PFSK-1 (cell line): Measurements from ENCODE around the gene EXOC4.

Experiments
- FOXP2 ChIP-seq: optimal IDR thresholded peaks from 2 replicates; pipeline ENCODE3; 2011; ENCODE audit warnings: borderline replicate concordance, control low read depth, inconsistent platforms; ENCODE audit not compliant: insufficient read depth; ENCODE audit errors: extremely low read length, extremely low read depth
- POLR2AphosphoS5 ChIP-seq: IDR thresholded peaks from 2 replicates; pipeline ENCODE4 v1.6.1; 2012; ENCODE audit warnings: low read depth, mild to moderate bottlenecking, control low read depth, low read length, moderate library complexity
- SIN3A ChIP-seq: IDR thresholded peaks from 2 replicates; pipeline ENCODE4 v1.6.1; 2012; ENCODE audit warnings: mild to moderate bottlenecking, low read length, moderate library complexity, borderline replicate concordance; ENCODE audit not compliant: insufficient read depth
- TAF1 ChIP-seq: IDR thresholded peaks from 2 replicates; pipeline ENCODE4 v1.6.1; 2012; ENCODE audit warnings: low read length, control low read depth, borderline replicate concordance; ENCODE audit not compliant: insufficient read depth
- TF ChIP-seq, protein P1 (sequence below), 2 experiments: IDR thresholded peaks; 2 replicates each; pipeline versions ENCODE4 v1.6.1 to v1.8.0; 2011 to 2012; ENCODE audit warnings: low read depth in 2 of 2, low read length in 2 of 2, control low read depth in 1 of 2, inconsistent platforms in 1 of 2, mild to moderate bottlenecking in 1 of 2, moderate library complexity in 1 of 2; ENCODE audit not compliant: insufficient read depth in 1 of 2

The EXOC4 gene

DNA sequence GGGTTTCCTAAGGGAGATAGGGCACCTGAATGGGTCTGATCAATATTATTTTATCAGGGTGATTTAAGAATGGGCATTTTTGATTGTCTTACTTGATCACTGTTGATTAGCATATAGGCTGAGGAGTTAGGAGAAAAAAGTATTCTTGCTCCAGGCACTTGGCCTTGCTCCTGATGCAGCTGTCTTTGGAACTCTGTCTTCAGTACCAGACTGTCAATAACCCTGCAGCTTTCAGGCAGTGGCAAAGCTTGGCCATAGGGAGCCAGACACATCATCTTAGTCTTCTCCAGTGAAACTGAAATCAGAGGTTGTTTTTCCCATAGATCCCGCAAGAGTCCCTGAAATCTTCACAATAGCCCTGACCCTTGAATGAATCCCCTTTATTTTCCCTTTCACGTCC lies 47.2 kb downstream of the EXOC4 start:
- TF ChIP-seq FOXP2 (no peak), SIN3A (no peak), POLR2AphosphoS5 (no peak), TAF1 (no peak)
- TF ChIP-seq, protein P1, sequence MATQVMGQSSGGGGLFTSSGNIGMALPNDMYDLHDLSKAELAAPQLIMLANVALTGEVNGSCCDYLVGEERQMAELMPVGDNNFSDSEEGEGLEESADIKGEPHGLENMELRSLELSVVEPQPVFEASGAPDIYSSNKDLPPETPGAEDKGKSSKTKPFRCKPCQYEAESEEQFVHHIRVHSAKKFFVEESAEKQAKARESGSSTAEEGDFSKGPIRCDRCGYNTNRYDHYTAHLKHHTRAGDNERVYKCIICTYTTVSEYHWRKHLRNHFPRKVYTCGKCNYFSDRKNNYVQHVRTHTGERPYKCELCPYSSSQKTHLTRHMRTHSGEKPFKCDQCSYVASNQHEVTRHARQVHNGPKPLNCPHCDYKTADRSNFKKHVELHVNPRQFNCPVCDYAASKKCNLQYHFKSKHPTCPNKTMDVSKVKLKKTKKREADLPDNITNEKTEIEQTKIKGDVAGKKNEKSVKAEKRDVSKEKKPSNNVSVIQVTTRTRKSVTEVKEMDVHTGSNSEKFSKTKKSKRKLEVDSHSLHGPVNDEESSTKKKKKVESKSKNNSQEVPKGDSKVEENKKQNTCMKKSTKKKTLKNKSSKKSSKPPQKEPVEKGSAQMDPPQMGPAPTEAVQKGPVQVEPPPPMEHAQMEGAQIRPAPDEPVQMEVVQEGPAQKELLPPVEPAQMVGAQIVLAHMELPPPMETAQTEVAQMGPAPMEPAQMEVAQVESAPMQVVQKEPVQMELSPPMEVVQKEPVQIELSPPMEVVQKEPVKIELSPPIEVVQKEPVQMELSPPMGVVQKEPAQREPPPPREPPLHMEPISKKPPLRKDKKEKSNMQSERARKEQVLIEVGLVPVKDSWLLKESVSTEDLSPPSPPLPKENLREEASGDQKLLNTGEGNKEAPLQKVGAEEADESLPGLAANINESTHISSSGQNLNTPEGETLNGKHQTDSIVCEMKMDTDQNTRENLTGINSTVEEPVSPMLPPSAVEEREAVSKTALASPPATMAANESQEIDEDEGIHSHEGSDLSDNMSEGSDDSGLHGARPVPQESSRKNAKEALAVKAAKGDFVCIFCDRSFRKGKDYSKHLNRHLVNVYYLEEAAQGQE (IDR thresholded peaks at IDR 0.05; ENCODE audit: insufficient read depth in 1 of 2, low read depth in 2 of 2, low read length in 2 of 2), result no peak

DNA sequence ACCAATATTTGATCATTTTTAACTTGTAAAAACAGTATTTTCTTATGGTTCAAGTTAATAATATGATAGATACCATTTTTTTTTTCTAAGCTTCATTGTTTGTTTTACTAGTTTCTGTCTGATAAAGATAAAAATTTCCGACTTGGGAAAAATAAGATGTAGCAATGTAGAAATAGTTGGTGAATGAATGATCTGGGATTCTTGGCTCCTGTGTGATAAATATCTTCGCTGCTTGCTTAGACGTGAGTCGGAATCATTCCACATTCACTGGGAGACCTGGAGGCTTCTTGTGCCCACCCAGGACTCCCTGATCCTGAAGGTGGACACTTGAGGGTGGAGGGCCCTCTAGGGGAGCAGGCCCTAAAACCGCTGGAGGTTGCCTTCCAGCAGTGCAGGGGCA lies 47.9 kb downstream of the EXOC4 start:
- TF ChIP-seq, protein P1 (IDR thresholded peaks at IDR 0.05; ENCODE audit: insufficient read depth in 1 of 2, low read depth in 2 of 2, low read length in 2 of 2), result no peak
- TF ChIP-seq TAF1, result no peak
- no peak for TF ChIP-seq FOXP2
- TF ChIP-seq SIN3A, result no peak
- no peak for TF ChIP-seq POLR2AphosphoS5

DNA sequence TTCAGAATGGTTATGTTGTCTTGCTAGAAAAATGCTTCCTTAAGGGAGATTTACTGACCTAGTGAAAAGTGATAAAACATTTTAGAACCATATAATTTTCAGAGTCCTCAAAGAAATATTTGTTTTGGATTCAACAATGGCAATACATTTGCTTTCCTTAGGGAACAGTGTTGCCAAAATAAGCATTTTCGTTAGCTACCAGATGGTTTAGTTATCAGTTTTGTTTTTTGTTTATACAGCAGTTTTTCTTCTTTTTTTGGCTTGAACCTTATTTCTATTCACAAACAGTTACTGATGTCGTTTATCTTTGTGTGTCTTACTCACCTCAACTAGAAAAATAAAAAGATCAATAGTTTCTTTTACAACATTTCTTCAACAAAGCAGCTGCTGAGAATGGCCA lies 48.6 kb downstream of the EXOC4 start:
- TF ChIP-seq POLR2AphosphoS5 (no peak), SIN3A (no peak), FOXP2 (no peak), TAF1 (no peak)
- TF ChIP-seq, protein P1 (IDR thresholded peaks at IDR 0.05; ENCODE audit: insufficient read depth in 1 of 2, low read depth in 2 of 2, low read length in 2 of 2), result no peak

DNA sequence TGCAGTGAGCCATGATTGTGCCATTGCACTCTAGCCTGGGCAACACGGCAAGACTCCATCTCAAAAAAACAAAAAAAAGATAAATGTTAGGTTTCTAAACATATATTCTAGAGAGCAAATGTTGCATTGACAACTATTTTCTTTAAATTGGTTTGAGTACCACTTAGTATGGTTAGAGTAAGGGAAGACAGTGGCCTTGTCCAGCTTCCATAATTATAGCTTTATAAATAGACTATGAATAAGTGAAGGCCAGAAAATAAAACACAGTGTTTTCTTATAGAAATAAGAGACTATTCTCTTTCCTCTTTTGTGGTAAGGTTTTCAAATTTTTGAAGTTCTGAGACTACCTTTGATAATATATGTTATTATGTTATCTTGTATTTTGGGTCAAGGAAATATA lies 50.5 kb downstream of the EXOC4 start:
- TF ChIP-seq SIN3A (no peak), FOXP2 (no peak), POLR2AphosphoS5 (no peak), TAF1 (no peak)
- TF ChIP-seq, protein P1 (IDR thresholded peaks at IDR 0.05; ENCODE audit: insufficient read depth in 1 of 2, low read depth in 2 of 2, low read length in 2 of 2), result no peak

DNA sequence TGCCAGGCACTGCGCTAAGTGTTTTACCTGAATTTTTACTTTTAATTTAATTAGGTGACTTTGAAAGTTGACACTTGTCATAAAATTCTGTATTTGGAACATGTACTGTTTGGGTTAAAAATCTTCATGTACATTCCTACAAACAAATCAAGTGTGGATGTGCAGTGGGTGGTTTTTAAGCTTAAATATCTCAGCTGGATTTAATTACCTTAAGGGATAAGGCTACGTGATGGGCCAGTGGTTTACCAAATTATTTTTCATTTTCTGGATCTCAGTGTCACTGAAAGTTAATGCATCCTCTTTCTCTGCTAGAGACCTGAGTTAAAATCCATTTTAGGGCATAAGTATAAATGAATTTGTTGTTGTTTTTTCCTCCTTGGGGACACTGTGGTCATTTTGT lies 51.1 kb downstream of the EXOC4 start:
- no peak for TF ChIP-seq TAF1
- no peak for TF ChIP-seq SIN3A
- TF ChIP-seq FOXP2, result no peak
- TF ChIP-seq, protein P1 (IDR thresholded peaks at IDR 0.05; ENCODE audit: insufficient read depth in 1 of 2, low read depth in 2 of 2, low read length in 2 of 2), result no peak
- TF ChIP-seq POLR2AphosphoS5, result no peak
